GM12873 (cell line): ENCODE measurements around the gene SPECC1L.
"Not testable (repeated sequence)": the region's sequence is repeated elsewhere in the genome, so short reads cannot be mapped to it uniquely, and the experiment has no call there.

Experiments used
- CTCF ChIP-seq: IDR thresholded peaks from 2 replicates; pipeline ENCODE4 v1.5.1; 2012; ENCODE audit warnings: low read depth, mild to moderate bottlenecking, moderate library complexity, low read length, control low read depth; ENCODE audit not compliant: insufficient read depth; ENCODE audit errors: missing control alignments

SPECC1L gene

GRCh38 chr22:24232725-24233124 is 37.9 kb upstream of the SPECC1L start:
- TF ChIP-seq CTCF: no peak

GRCh38 chr22:24233235-24233634 is 37.4 kb upstream of the SPECC1L start:
- TF ChIP-seq CTCF: no peak

GRCh38 chr22:24233816-24234215 is 36.8 kb upstream of the SPECC1L start:
- TF ChIP-seq CTCF: no peak

GRCh38 chr22:24235315-24235714 is 35.3 kb upstream of the SPECC1L start:
- TF ChIP-seq CTCF: no peak

GRCh38 chr22:24236656-24237055 is 34.0 kb upstream of the SPECC1L start:
- no peak for TF ChIP-seq CTCF

- TF ChIP-seq CTCF: no peak
These were observed 30.2 kb upstream of the SPECC1L start for GRCh38 chr22:24240381-24240780.

- TF ChIP-seq CTCF: no peak
These were observed 26.4 kb upstream of the SPECC1L start for GRCh38 chr22:24244144-24244787.

- not testable (repeated sequence) for TF ChIP-seq CTCF
These were observed 25.6 kb upstream of the SPECC1L start, which contains the start of gene GGT5 for GRCh38 chr22:24245030-24245431. Gene GGT5, minus strand, starts transcription at chr22:24245082. Its CDS starts 357 bp downstream, at chr22:24244725.
